ENCODE results near the gene CTIF. TPM values are rescaled to one million over a fixed set of nuclear protein-coding genes. Genes with fewer than 3 reads are reported as not detected.

The CTIF gene
- total and polyA plus RNA-seq, 2 donors (not counting 1 experiment from before 2014, with no cell fraction given): 27.2 to 28.1 TPM

GRCh38 chr18:48548011-48548771 lies 9.4 kb downstream of the CTIF start:
- no peak overlapping the region for H3K4me2 ChIP-seq (ENCODE audit: extremely low read depth, insufficient read depth, low read length)
- H3K4me3 ChIP-seq (replicated peaks in 1 of 4; ENCODE audit: control extremely low read depth in 1 of 4, insufficient read depth in 1 of 4, low read depth in 3 of 4, low read length in 4 of 4): no peak overlapping the region
- peak; percentile 89 to 91 for DNase-seq (ENCODE audit: low read depth in 2 of 2)
- H4K20me1 ChIP-seq (ENCODE audit: control insufficient read depth, extremely low read depth, insufficient read depth, low read length): no peaks in the 10 kb centered on the region
- no peaks in the 10 kb centered on the region for H3K9me3 ChIP-seq (ENCODE audit: control insufficient read depth, insufficient read depth, low read depth, low read length)
- no peak overlapping the region for H2AFZ ChIP-seq (ENCODE audit: low read length)
- no peak overlapping the region for H3K9ac ChIP-seq (ENCODE audit: insufficient read depth, low read length)
- H3K36me3 ChIP-seq (ENCODE audit: control insufficient read depth, insufficient read depth, low read length): no peaks in the 10 kb centered on the region
- no peak overlapping the region for H3K27ac ChIP-seq (ENCODE audit: insufficient read depth, low read length)
- H3K27me3 ChIP-seq (ENCODE audit: control insufficient read depth, insufficient read depth, low read length): no peaks in the 10 kb centered on the region
- TF ChIP-seq EZH2 (IDR thresholded peaks at IDR 0.05; ENCODE audit: low read length, missing control alignments) (no peak), CTCF (conservative IDR thresholded peaks at IDR 0.05 in 1 of 2, IDR thresholded peaks at IDR 0.05 in 1 of 2; ENCODE audit: low read depth in 1 of 2, low read length in 2 of 2) (no peak)
- peaks cover 85% of the 10 kb centered on the region for H3K79me2 ChIP-seq (ENCODE audit: control insufficient read depth, insufficient read depth, low read length)
- peaks cover 29% of the 10 kb centered on the region for H3K4me1 ChIP-seq (ENCODE audit: control insufficient read depth, extremely low read depth, insufficient read depth, low read length)

- Histone ChIP-seq H3K79me2 (ENCODE audit: control insufficient read depth, insufficient read depth, low read length) (peaks cover 80% of the 10 kb centered on the region), H3K4me1 (ENCODE audit: control insufficient read depth, extremely low read depth, insufficient read depth, low read length) (peaks cover 27% of the 10 kb centered on the region), H3K9ac (ENCODE audit: insufficient read depth, low read length) (no peak overlapping the region)
Observed at GRCh38 chr18:48548921-48549320, 10.1 kb downstream of the CTIF start.

More at GRCh38 chr18:48548921-48549320, 10.1 kb downstream of the CTIF start:
- Histone ChIP-seq H4K20me1 (ENCODE audit: control insufficient read depth, extremely low read depth, insufficient read depth, low read length) (no peaks in the 10 kb centered on the region), H3K9me3 (ENCODE audit: control insufficient read depth, insufficient read depth, low read depth, low read length) (no peaks in the 10 kb centered on the region), H3K36me3 (ENCODE audit: control insufficient read depth, insufficient read depth, low read length) (peaks cover under 1% of the 10 kb centered on the region), H3K27me3 (ENCODE audit: control insufficient read depth, insufficient read depth, low read length) (no peaks in the 10 kb centered on the region), H3K4me2 (ENCODE audit: extremely low read depth, insufficient read depth, low read length) (no peak overlapping the region), H2AFZ (ENCODE audit: low read length) (no peak overlapping the region), H3K27ac (ENCODE audit: insufficient read depth, low read length) (no peak overlapping the region), H3K4me3 (replicated peaks in 1 of 4; ENCODE audit: control extremely low read depth in 1 of 4, insufficient read depth in 1 of 4, low read depth in 3 of 4, low read length in 4 of 4) (no peak overlapping the region)
- TF ChIP-seq CTCF (conservative IDR thresholded peaks at IDR 0.05 in 1 of 2, IDR thresholded peaks at IDR 0.05 in 1 of 2; ENCODE audit: low read depth in 1 of 2, low read length in 2 of 2): no peak
- TF ChIP-seq EZH2 (IDR thresholded peaks at IDR 0.05; ENCODE audit: low read length, missing control alignments): no peak
- no peak for DNase-seq (ENCODE audit: low read depth in 2 of 2)
